Suprapubic skin (tissue), 4 donors: Measurements from ENCODE around the gene CCDC88C. TPM values are rescaled to one million over a fixed set of nuclear protein-coding genes. Genes with fewer than 3 reads are reported as not detected.

Experiments
- DNase-seq, 2 donors: peaks; one replicate each; pipeline ENCODE4 v3.0.0-alpha.2; 2019; ENCODE audit warnings: low spot score in 2 of 2
- H3K27ac ChIP-seq: fragments of 200-600 bp; sonication (generic); one replicate; pipeline ENCODE4 v1.5.1; 2019
- H3K27me3 ChIP-seq: fragments of 200-600 bp; sonication (generic); one replicate; pipeline ENCODE4 v1.5.1; 2019
- H3K36me3 ChIP-seq: fragments of 200-600 bp; sonication (generic); one replicate; pipeline ENCODE4 v1.5.1; 2019
- H3K4me1 ChIP-seq: fragments of 200-600 bp; sonication (generic); one replicate; pipeline ENCODE4 v1.5.1; 2019
- H3K4me3 ChIP-seq: fragments of 200-600 bp; sonication (generic); one replicate; pipeline ENCODE4 v1.5.1; 2019; ENCODE audit warnings: mild to moderate bottlenecking
- H3K9me3 ChIP-seq: fragments of 200-600 bp; sonication (generic); one replicate; pipeline ENCODE4 v1.5.1; 2019
- EP300 ChIP-seq: sonication (generic); formaldehyde crosslinking; IDR thresholded peaks from one replicate; pipeline ENCODE4 v1.6.1; 2017; ENCODE audit warnings: antibody characterized with exemption
- POLR2A ChIP-seq, 2 donors: fragments of 450-650 bp; IDR thresholded peaks; one replicate each; pipeline ENCODE4 v1.6.1; 2017; ENCODE audit warnings: antibody characterized with exemption in 2 of 2, mild to moderate bottlenecking in 2 of 2, moderate library complexity in 2 of 2
- POLR2AphosphoS5 ChIP-seq, 3 donors: sonication (generic); formaldehyde crosslinking; IDR thresholded peaks; one replicate each; pipeline ENCODE4 v1.6.1; 2017; ENCODE audit warnings: antibody characterized with exemption in 3 of 3
- WGBS: methylation state at CpG from one replicate; pipeline ENCODE4 v1.1.5; 2018; 5-methylcytosine and 5-hydroxymethylcytosine counted together
- total RNA-seq, 4 donors: library from RNA; depleted of rRNA; stranded (reverse); fragments of >200 nt; gene quantifications; one replicate each; pipeline ENCODE4 v1.1.0, GENCODE V29; 2016
- TF ChIP-seq, protein P1 (sequence below), 2 donors: fragments of 200-600 bp in 1 of 2; fragments of 450-650 bp in 1 of 2; sonication (generic) in 1 of 2; IDR thresholded peaks; one replicate each; pipeline ENCODE4 v1.5.1; 2016 to 2019; ENCODE audit warnings: antibody characterized with exemption in 2 of 2, mild to moderate bottlenecking in 1 of 2, moderate library complexity in 1 of 2

Gene CCDC88C
- total RNA-seq, 4 donors from 2014 or later: 16.6 to 25.0 (median 22.8) TPM

- no peaks in the 10 kb centered on the region for H3K36me3 ChIP-seq
- H3K9me3 ChIP-seq: no peaks in the 10 kb centered on the region
- H3K27me3 ChIP-seq: no peaks in the 10 kb centered on the region
- H3K4me3 ChIP-seq: no peak overlapping the region
- DNase-seq: no peak
- WGBS: 82% methylated on average over 17 of the region's 17 CpGs
- peaks cover 18% of the 10 kb centered on the region for H3K4me1 ChIP-seq
- TF ChIP-seq, protein P1, sequence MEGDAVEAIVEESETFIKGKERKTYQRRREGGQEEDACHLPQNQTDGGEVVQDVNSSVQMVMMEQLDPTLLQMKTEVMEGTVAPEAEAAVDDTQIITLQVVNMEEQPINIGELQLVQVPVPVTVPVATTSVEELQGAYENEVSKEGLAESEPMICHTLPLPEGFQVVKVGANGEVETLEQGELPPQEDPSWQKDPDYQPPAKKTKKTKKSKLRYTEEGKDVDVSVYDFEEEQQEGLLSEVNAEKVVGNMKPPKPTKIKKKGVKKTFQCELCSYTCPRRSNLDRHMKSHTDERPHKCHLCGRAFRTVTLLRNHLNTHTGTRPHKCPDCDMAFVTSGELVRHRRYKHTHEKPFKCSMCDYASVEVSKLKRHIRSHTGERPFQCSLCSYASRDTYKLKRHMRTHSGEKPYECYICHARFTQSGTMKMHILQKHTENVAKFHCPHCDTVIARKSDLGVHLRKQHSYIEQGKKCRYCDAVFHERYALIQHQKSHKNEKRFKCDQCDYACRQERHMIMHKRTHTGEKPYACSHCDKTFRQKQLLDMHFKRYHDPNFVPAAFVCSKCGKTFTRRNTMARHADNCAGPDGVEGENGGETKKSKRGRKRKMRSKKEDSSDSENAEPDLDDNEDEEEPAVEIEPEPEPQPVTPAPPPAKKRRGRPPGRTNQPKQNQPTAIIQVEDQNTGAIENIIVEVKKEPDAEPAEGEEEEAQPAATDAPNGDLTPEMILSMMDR (IDR thresholded peaks at IDR 0.05): no peak
- TF ChIP-seq POLR2AphosphoS5 (IDR thresholded peaks at IDR 0.05) (no peak), EP300 (no peak), POLR2A (IDR thresholded peaks at IDR 0.05) (no peak)
- H3K27ac ChIP-seq: peak overlapping the region; percentile 53
These were observed 57.0 kb downstream of the CCDC88C start for GRCh38 chr14:91360490-91361232.

- Histone ChIP-seq H3K27ac (no peak overlapping the region), H3K4me3 (no peak overlapping the region), H3K9me3 (no peaks in the 10 kb centered on the region), H3K4me1 (peaks cover 30% of the 10 kb centered on the region), H3K27me3 (no peaks in the 10 kb centered on the region), H3K36me3 (no peaks in the 10 kb centered on the region)
- DNase-seq: no peak
- TF ChIP-seq POLR2AphosphoS5 (IDR thresholded peaks at IDR 0.05): no peak
- no peak for TF ChIP-seq EP300
- TF ChIP-seq, protein P1 (IDR thresholded peaks at IDR 0.05): no peak
- TF ChIP-seq POLR2A (IDR thresholded peaks at IDR 0.05): no peak
- 97% methylated on average over 13 of the region's 13 CpGs for WGBS
These were observed 58.9 kb downstream of the CCDC88C start for GRCh38 chr14:91358654-91359220.

- no peaks in the 10 kb centered on the region for H3K9me3 ChIP-seq
- no peak overlapping the region for H3K4me3 ChIP-seq
- peaks cover 34% of the 10 kb centered on the region for H3K4me1 ChIP-seq
- 92% methylated on average over 5 of the region's 9 CpGs for WGBS
- DNase-seq: no peak
- TF ChIP-seq POLR2A (IDR thresholded peaks at IDR 0.05): no peak
- TF ChIP-seq, protein P1 (IDR thresholded peaks at IDR 0.05): no peak
- TF ChIP-seq EP300: no peak
- TF ChIP-seq POLR2AphosphoS5 (IDR thresholded peaks at IDR 0.05): no peak
- no peaks in the 10 kb centered on the region for H3K36me3 ChIP-seq
- H3K27me3 ChIP-seq: no peaks in the 10 kb centered on the region
- H3K27ac ChIP-seq: no peak overlapping the region
These were observed 59.6 kb downstream of the CCDC88C start for GRCh38 chr14:91358025-91358319.

DNA sequence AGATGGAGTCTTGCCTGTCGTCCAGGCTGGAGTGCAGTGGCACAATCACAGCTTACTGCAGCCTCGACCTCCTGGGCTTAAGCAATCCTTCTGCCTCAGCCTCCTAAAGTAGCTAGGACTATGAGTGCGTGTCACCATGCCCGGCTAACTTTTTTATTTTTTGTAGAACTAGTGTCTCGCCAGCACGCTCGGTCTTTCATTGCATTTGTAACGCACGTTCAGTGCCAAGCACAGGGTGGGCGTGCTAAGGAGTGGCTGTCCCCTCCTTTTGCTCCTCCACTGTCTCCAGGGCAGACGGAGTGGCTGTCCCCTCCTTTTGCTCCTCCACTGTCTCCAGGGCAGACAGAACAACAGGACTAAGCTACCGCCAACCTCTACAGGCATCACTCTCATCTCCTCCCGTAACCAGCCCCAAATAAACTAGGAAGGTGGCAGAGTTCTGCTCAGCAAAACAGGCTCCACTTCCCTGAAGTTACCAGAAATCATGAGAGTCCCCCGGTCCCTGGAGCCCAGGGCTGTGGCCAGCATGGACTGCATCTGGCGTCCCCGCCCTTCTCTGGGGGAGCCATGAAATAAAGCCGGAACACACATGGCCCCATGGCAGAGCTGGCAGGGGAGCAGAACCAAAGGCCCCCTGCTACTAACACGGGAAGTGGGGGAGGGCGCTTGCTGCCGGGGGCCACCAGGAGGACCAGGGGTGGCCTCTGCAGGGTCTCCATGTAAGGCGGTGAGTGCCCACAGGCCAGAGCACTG lies 60.2 kb downstream of the CCDC88C start:
- DNase-seq: no peak
- H3K27ac ChIP-seq: no peak overlapping the region
- TF ChIP-seq, protein P1 (IDR thresholded peaks at IDR 0.05): no peak
- TF ChIP-seq EP300: no peak
- no peak for TF ChIP-seq POLR2A (IDR thresholded peaks at IDR 0.05)
- no peak for TF ChIP-seq POLR2AphosphoS5 (IDR thresholded peaks at IDR 0.05)
- peaks cover 34% of the 10 kb centered on the region for H3K4me1 ChIP-seq
- WGBS: 75% methylated on average over 21 of the region's 21 CpGs
- H3K4me3 ChIP-seq: no peak overlapping the region
- no peaks in the 10 kb centered on the region for H3K9me3 ChIP-seq
- no peaks in the 10 kb centered on the region for H3K36me3 ChIP-seq
- H3K27me3 ChIP-seq: no peaks in the 10 kb centered on the region

DNA sequence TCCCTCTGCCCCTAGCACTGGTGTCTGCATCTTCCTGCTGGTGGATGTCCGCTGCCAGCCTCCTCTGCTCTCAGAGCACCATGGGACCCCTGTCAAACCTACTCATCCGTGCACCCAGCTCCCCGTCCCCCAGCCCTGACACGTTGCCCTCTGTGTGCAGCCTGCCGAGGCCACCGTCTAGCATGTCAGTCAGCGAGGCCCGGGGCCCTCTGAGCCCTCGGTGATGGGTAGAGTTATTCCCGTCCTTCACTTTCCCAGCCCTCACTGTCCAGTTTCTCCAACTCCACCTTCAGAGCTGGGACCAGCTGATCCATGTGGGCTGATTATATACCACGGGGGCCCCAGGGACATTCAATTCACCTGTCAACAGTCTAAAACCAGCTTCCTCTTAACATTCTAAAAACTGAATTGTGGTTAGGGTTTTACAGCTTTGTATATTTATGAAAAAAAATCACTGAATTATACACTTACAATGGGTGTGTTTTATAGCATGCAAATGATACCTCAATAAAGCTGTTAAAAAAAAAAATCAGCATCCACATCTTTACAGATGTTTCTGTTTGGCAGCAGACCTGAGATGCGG lies 61.3 kb downstream of the CCDC88C start:
- Histone ChIP-seq H3K9me3 (no peaks in the 10 kb centered on the region), H3K4me3 (no peak overlapping the region), H3K27ac (no peak overlapping the region), H3K4me1 (peaks cover 23% of the 10 kb centered on the region), H3K27me3 (no peaks in the 10 kb centered on the region), H3K36me3 (no peaks in the 10 kb centered on the region)
- no peak for DNase-seq
- 84% methylated on average over 12 of the region's 12 CpGs for WGBS
- TF ChIP-seq EP300: no peak
- TF ChIP-seq, protein P1 (IDR thresholded peaks at IDR 0.05): no peak
- TF ChIP-seq POLR2AphosphoS5 (IDR thresholded peaks at IDR 0.05): no peak
- no peak for TF ChIP-seq POLR2A (IDR thresholded peaks at IDR 0.05)
